Left ventricle myocardium superior (tissue), 1 donor: ENCODE data around the gene UNKL. TPM values are rescaled to one million over a fixed set of nuclear protein-coding genes. Genes with fewer than 3 reads are reported as not detected.
"Not testable (repeated sequence)": the region's sequence is repeated elsewhere in the genome, so short reads cannot be mapped to it uniquely, and the experiment has no call there.

Experiments used
- ATAC-seq: fragments of 200-7000 bp; cut with Tn5 transposase; one replicate; pipeline ENCODE4 v1.9.1; 2020; ENCODE audit warnings: mild to moderate bottlenecking, moderate library complexity
- DNase-seq: peaks from one replicate; pipeline ENCODE4 v3.0.0-alpha.2; 2020
- intact Hi-C: fragments of 100-400 bp; cut with micrococcal nuclease; formaldehyde crosslinking; loops from one replicate; pipeline ENCODE4 v1.11.0; 2022
- total RNA-seq: library from RNA; stranded (reverse); fragmentation: NEBNext Ultra II Directional; extraction: Animal tissue kit (Norgen Biotek cat#: 25700); gene quantifications from one replicate; pipeline ENCODE4 v1.2.1, GENCODE V29; 2021
- donor health status: DM: no; HTN: yes; CAD: no; lungs with severe emphysema.

Gene UNKL
- total RNA-seq, 1 donor from 2014 or later = 16.4 TPM

- intact Hi-C loops = no loop called here
- no peak for DNase-seq
- ATAC-seq = no peak
These were observed 34.1 kb upstream of the UNKL start for GRCh38 chr16:1448536-1449116.

GRCh38 chr16:1447965-1448364, 33.5 kb upstream of the UNKL start:
- ATAC-seq (no peak), DNase-seq (no peak)
- intact Hi-C loops = no loop called here

DNA sequence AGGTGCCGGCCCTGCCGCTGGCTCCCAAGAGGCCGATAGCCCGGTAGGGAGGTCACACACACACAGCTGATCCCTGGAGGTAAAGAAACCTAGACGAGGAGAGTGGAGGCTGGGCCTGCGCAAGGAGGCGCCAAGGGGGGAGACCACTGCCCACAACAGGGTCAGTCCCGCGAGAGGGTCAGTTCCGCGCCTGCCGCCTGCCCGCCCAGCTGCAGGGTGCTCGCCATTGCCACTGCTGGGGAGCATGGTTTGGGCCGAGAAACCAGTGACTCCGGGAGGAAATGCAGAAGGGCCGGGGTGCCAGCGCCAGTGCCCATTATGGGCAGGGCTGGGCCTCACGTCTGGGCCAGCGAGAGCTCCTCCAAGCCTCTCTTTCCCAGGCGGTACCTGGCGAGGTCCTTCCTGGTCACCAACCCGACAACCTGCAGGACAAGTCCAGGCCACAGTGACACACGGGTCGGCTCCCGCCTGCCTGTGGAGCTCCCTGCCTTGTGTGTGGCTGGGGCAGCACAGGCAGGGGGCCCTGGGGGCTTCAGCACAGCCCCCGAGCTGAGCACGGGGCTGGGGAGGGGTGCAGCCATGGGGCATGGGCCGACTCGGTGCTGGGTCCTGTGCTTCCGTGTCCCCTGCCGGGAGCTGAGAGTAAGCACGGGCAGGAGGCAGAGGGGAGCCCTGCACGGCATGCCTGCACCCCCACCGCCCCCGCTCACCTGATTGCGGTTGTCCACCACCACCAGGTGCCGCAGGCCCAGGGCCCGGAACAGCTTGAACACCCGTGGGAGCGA, 32.0 kb upstream of the UNKL start:
- no peak for DNase-seq
- ATAC-seq = no peak
- intact Hi-C loops = no loop called here

GRCh38 chr16:1445518-1446203, 31.2 kb upstream of the UNKL start:
- ATAC-seq = no peak
- DNase-seq = no peak
- intact Hi-C loops = no loop called here

GRCh38 chr16:1444730-1445517, 30.4 kb upstream of the UNKL start:
- DNase-seq = no peak
- ATAC-seq = no peak
- intact Hi-C loops = no loop called here

DNA sequence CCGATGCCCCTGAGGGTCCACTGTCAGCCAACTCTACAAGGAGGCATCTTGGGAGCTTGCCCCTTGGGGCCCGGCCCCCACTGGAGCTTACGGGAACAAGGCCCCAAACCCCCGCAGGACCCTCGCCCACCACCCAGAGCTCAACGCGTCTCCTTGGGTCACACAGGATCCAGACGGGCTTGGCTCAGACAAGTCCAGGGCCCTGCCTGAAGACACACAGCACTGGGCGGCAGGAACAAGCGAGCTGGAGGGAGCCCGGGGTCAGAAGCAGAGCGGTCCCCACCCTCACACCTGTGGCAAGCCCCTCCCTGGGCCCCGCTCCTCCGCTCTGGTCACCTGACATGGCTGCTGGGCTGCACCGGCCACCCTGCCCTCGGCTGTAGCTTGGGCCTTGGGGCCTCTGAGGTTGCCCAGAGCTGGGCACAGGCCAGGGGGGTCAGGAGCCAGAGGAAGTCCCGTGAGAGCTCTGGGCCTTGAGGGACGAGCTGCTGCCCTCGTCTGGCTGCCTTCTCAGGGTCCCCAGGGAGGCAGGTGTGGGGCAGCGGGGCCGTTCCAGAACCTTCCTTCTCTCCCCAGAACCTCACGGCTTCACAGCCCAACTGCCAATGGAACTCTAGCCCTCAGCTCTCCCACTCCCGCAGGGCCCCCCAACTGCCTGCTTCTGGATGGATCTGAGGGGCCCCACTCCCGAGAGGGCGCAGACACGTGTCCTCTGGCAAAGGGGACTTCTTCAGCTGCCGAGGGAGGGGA, 29.7 kb upstream of the UNKL start, which contains the start of gene CCDC154:
Gene CCDC154 (minus strand): TSS at position 577 of the 750 bp plus-strand sequence. CDS start 234 bp downstream, at position 343.
- intact Hi-C loops = no loop called here
- ATAC-seq (no peak), DNase-seq (no peak)

GRCh38 chr16:1443403-1443973, 29.0 kb upstream of the UNKL start:
- intact Hi-C loops = no loop called here
- no peak for DNase-seq
- no peak for ATAC-seq

DNA sequence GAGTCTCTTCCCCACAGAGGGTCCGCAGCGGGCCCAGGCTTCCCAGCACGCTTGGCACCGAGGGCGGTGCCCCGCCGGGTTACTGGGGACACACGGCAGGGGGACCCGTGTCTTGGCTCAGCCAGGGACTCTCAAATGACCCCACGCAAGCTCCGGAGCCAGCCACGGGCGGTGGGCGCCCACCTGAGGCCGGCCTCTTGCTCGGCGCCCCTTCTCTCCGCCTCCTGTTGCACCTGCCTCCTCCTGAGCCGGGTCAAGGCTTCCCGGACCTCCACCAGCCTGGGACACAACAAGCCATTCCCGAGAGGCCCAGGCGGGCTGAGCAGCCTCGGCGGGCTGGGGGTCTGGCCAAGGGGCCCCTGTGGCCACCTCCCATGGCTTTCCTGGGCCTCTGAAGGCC, 28.2 kb upstream of the UNKL start:
- intact Hi-C loops = no loop called here
- ATAC-seq = no peak
- DNase-seq = no peak

GRCh38 chr16:1441391-1441829, 26.9 kb upstream of the UNKL start:
- no peak for ATAC-seq
- no peak for DNase-seq
- intact Hi-C loops = no loop called here

DNA sequence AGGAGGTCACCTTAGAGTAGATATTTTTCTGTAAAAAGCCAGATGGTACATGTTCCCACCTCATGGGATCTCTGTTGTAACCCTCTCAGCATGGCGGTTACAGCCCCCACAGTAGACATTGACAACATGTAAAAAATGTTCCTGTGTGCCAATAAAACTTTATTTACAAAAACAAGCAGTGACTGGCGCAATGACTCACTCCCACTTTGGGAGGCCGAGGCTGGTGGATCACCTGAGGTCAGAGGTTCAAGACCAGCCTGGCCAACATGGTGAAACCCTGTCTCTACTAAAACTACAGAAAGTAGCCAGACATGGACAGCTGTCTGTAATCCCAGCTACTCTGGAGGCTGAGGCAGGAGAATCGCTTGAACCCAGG, 25.2 kb upstream of the UNKL start:
- ATAC-seq, intact Hi-C loops, DNase-seq: not testable (repeated sequence)

DNA sequence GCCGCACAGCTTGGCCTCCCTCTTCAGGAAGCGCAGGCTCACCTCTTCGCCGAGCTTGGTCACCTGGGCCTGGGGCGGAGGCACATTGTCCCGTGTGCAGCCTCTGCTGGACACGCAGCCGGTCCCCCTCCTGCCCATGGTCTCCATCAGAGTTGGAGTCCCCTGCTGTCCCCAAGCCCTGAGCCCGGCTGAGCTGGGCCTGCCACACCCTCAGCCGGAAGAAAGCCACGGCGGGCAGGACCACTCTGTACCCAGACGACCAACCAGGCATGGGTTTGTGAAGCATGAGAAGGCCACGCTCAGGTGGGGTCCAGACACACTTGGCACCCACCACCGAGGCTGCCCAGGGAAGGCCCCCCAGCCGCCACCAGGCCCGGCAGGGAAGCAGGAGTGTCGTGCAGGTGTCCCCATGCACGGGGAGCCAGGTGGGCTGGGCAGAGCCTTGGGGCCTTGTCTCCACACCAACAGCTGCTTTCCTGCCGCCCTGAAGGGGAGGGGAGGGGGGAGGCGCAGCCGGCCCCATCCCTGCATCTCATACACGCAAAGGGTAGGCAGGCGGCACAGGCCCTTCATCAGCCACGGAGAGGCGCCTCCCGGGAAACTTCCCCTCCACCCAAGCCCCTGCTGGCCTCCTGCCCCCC, 24.7 kb upstream of the UNKL start:
- intact Hi-C loops = no loop called here
- no peak for ATAC-seq
- DNase-seq = no peak

DNA sequence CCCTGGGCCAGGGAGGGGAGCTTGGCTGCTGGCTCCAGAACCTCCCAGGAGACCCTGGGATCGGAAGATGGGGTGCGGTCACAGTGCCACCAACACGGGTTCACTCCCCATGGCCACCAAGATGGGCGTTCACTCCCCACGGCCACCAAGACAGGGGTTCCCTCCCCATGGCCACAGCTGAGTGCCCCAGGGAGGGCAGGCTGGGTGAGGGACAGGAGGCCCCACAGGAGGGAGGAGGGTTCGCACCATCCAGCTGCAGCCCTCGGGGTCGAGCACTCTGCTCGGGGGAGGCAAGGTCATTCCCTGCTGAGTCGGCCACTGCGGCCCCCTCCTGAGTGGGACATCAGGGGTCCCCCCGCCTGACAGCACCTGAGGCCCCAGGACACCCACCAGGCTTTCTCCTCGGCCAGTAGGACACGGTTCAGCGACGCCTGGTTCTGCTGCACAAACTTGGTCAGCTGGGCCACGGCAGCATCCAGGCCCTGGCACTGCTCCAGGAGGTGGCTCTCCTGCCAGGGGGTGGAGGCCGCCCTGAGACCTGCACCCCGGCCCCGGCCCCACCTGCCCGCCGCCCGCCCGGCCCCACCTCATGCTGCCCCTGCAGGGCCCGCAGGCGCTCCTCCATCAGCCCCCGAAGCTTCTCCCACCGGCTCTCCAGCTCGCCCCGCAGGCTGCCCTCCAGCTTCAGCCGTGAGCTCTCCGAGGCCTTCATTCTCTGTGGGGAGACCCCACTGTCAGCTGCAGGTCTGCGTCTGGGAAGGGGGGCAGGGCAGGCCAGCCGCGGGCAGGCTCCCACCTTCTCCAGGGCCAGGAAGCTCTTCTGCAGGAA, 23.9 kb upstream of the UNKL start:
- no peak for DNase-seq
- intact Hi-C loops = no loop called here
- no peak for ATAC-seq

GRCh38 chr16:1437606-1438005, 23.1 kb upstream of the UNKL start:
- ATAC-seq (no peak), DNase-seq (no peak)
- intact Hi-C loops = no loop called here

DNA sequence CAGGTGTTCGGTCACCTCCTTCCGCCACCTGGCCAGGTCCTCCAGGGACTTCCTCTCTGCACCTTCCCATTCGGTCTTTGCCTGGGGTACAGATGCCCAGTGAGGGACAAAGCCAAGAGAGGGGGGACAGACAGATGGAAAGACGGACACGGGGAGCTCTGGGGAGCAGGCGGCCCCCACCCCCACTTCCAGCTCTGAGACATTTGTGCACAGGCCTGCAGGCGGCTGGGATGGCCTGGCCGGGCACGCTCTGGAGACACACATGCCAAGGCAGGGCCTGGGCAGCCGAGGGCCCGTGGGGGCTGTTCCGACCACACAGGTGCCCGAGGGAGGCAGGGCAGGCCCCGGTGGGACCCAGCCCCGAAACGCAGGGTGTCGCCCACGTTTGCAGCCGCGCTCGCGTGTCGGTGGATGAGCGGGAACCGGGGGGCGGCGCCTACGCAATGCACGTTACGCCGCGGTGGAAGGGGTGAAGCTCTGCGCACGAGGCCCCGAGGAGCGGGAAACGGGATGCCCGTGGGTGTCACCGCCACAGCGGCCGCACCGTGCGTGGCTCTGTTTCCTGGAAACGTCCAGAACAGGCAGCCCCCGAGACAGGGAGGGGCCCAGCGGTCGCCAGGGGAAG, 22.3 kb upstream of the UNKL start:
- intact Hi-C loops = no loop called here
- no peak for ATAC-seq
- no peak for DNase-seq

DNA sequence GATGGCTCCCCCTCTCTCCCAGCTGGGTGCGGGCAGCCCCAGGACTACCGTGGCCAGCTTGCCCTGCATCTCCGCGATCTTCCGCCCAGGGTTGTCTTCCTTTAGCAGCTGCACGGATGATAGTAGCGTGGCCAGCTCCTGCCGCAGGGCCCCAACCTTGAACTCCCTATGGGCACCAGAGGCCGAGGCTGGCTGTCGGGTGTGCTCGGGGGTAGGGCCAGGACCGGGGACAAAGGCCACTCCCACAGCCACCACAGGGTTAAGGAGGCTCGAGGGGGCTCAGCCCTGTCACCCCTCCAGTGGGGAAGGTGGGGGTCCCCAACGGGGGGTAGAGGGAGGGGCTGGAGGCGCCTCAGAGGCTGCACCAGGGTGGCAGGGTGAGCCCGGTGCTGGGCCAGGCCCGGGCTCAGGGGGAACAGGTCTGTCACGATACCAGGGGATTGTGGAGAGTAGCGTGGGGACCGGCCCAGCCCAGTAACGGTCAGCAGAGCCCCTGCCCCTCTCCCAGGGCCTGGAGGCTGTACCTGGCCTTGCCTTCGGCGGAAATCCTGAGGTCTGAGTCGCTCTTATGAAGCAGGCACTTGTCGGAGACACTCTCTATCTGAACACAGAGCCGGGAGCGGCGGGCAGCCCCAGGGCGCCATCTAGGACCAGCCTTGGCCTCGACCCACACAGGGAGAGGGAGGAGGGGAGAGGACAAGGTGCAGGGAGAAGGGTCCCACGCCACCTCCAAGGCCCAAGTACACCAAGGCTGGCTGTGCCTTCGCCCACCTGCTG, 21.6 kb upstream of the UNKL start:
- intact Hi-C loops = no loop called here
- DNase-seq (no peak), ATAC-seq (no peak)
